HEK293 (cell line): ENCODE measurements around the gene GDF2.

Experiments used
- CTCF ChIA-PET: fragments of 350-600 bp; formaldehyde crosslinking; extraction: SDS; loops from one replicate; lab custom pipeline; 2021; ENCODE audit warnings: antibody characterized with exemption; lab: Yijun Ruan, JAX
- POLR2A ChIA-PET: fragments of 300-600 bp; formaldehyde crosslinking; extraction: SDS; loops from one replicate; lab custom pipeline; 2020; ENCODE audit warnings: antibody characterized with exemption, inconsistent platforms; lab: Yijun Ruan, JAX
- H3K27ac ChIP-seq: fragments of 200-500 bp; sonication (Bioruptor generic); 2 replicates; pipeline ENCODE4 v1.5.1; 2014; ENCODE audit warnings: low read depth, low read length, control low read depth, inconsistent platforms; ENCODE audit errors: extremely low read depth
- H3K36me3 ChIP-seq, 2 experiments: fragments of 200-500 bp in 1 of 2; sonication (Bioruptor generic) in 1 of 2; 1 replicate in 1 of 2; 2 replicates in 1 of 2; pipeline ENCODE4 v1.5.1; 2014 to 2017; ENCODE audit warnings: inconsistent platforms in 2 of 2, low read length in 2 of 2; ENCODE audit not compliant: control insufficient read depth in 2 of 2, insufficient read depth in 1 of 2
- H3K4me1 ChIP-seq: fragments of 200-500 bp; sonication (Bioruptor generic); 2 replicates; pipeline ENCODE4 v1.5.1; 2014; ENCODE audit warnings: mild to moderate bottlenecking, low read length, inconsistent platforms; ENCODE audit not compliant: control insufficient read depth, insufficient read depth
- H3K4me3 ChIP-seq: 2 replicates; pipeline ENCODE4 v1.5.1; 2011; ENCODE audit warnings: low read depth, mild to moderate bottlenecking, control low read depth, low read length, moderate library complexity
- H3K9me3 ChIP-seq: fragments of 200-500 bp; sonication (Bioruptor generic); 2 replicates; pipeline ENCODE4 v1.5.1; 2014; ENCODE audit warnings: low read depth, low read length, inconsistent platforms; ENCODE audit not compliant: control insufficient read depth, insufficient read depth
- EGR2 ChIP-seq: fragments of 450-650 bp; formaldehyde crosslinking; IDR thresholded peaks from 2 replicates; pipeline ENCODE4 v1.5.1; 2016; ENCODE audit warnings: low read depth, missing biosample characterization, missing genetic modification characterization
- HOXC10 ChIP-seq: sonication (generic); formaldehyde crosslinking; IDR thresholded peaks from 2 replicates; pipeline ENCODE4 v1.8.1; 2023; ENCODE audit warnings: mild to moderate bottlenecking, missing genetic modification reagents
- IKZF3 ChIP-seq: fragments of 450-650 bp; IDR thresholded peaks from 2 replicates; pipeline ENCODE4 v1.5.0; 2018; ENCODE audit warnings: missing biosample characterization, mild to moderate bottlenecking, missing genetic modification characterization, moderate library complexity
- KLF16 ChIP-seq: fragments of 450-650 bp; formaldehyde crosslinking; IDR thresholded peaks from 2 replicates; pipeline ENCODE4 v1.5.1; 2017; ENCODE audit warnings: missing biosample characterization, missing genetic modification characterization
- MYNN ChIP-seq: fragments of 450-650 bp; formaldehyde crosslinking; IDR thresholded peaks from 2 replicates; pipeline ENCODE4 v1.5.1; 2016; ENCODE audit warnings: missing biosample characterization, missing genetic modification characterization, borderline replicate concordance
- MZF1 ChIP-seq: fragments of 450-650 bp; formaldehyde crosslinking; IDR thresholded peaks from 2 replicates; pipeline ENCODE4 v1.5.1; 2017; ENCODE audit warnings: missing biosample characterization, missing genetic modification characterization, borderline replicate concordance
- SETDB1 ChIP-seq: IDR thresholded peaks from one replicate; pipeline ENCODE4 v1.6.1; 2017; ENCODE audit warnings: mild to moderate bottlenecking, low read length, moderate library complexity, mixed read lengths; ENCODE audit not compliant: insufficient read length
- ZBTB48 ChIP-seq: fragments of 450-650 bp; formaldehyde crosslinking; IDR thresholded peaks from 2 replicates; pipeline ENCODE4 v1.5.1; 2016; ENCODE audit warnings: missing biosample characterization, missing genetic modification characterization
- ZNF10 ChIP-seq: fragments of 450-650 bp; formaldehyde crosslinking; IDR thresholded peaks from 2 replicates; pipeline ENCODE4 v1.5.1; 2017; ENCODE audit warnings: missing biosample characterization, missing genetic modification characterization
- ZNF223 ChIP-seq: fragments of 450-650 bp; formaldehyde crosslinking; IDR thresholded peaks from 2 replicates; pipeline ENCODE4 v1.5.1; 2016; ENCODE audit warnings: missing biosample characterization, missing genetic modification characterization
- ZNF394 ChIP-seq: fragments of 450-650 bp; formaldehyde crosslinking; IDR thresholded peaks from 2 replicates; pipeline ENCODE4 v1.5.1; 2016; ENCODE audit warnings: missing biosample characterization, missing genetic modification characterization, mild to moderate bottlenecking, moderate library complexity, borderline replicate concordance
- ZNF404 ChIP-seq: fragments of 450-650 bp; formaldehyde crosslinking; IDR thresholded peaks from 2 replicates; pipeline ENCODE4 v1.5.1; 2017; ENCODE audit warnings: missing biosample characterization, missing genetic modification characterization
- ZNF785 ChIP-seq: fragments of 450-650 bp; formaldehyde crosslinking; IDR thresholded peaks from 2 replicates; pipeline ENCODE4 v1.5.1; 2016; ENCODE audit warnings: missing biosample characterization, missing genetic modification characterization
- ZNF830 ChIP-seq: fragments of 450-650 bp; IDR thresholded peaks from 2 replicates; pipeline ENCODE4 v1.5.0; 2018; ENCODE audit warnings: missing biosample characterization, missing genetic modification characterization, low read depth, mild to moderate bottlenecking, moderate library complexity
- ZNF843 ChIP-seq: fragments of 450-650 bp; formaldehyde crosslinking; IDR thresholded peaks from 2 replicates; pipeline ENCODE4 v1.5.1; 2016; ENCODE audit warnings: missing biosample characterization, missing genetic modification characterization
- TF ChIP-seq, protein P1 (sequence below): sonication (generic); formaldehyde crosslinking; IDR thresholded peaks from 2 replicates; pipeline ENCODE4 v1.8.1; 2022; ENCODE audit warnings: mild to moderate bottlenecking, moderate library complexity, missing genetic modification reagents
- TF ChIP-seq, protein P2 (sequence below): fragments of 450-650 bp; formaldehyde crosslinking; IDR thresholded peaks from 2 replicates; pipeline ENCODE4 v1.5.1; 2017; ENCODE audit warnings: missing biosample characterization, missing genetic modification characterization
- TF ChIP-seq, protein P3 (sequence below): fragments of 450-650 bp; formaldehyde crosslinking; IDR thresholded peaks from 2 replicates; pipeline ENCODE4 v1.5.1; 2016; ENCODE audit warnings: missing biosample characterization, missing genetic modification characterization, borderline replicate concordance
- TF ChIP-seq, protein P4 (sequence below): fragments of 450-650 bp; formaldehyde crosslinking; IDR thresholded peaks from 2 replicates; pipeline ENCODE4 v1.5.1; 2016; ENCODE audit warnings: missing biosample characterization, missing genetic modification characterization

Gene GDF2

DNA sequence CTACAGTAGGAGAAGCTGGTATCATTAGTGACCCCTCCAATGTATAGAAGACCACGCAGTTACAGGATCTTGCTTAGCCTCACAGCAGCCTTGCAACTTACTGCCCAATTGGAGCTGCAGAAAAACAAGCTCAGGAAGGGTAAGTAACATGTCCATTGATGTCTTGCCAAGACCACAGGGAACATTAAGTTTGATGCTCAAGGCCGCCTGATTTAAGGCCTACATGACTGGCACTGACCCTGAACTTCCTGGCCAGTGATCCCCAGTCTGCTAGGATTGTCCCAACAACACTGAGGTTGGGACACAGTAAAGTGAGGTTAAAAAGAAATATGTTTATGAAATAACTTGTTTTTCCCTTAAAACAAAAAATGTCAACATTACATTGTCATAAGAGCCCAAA is 6.8 kb upstream of the GDF2 start:
- H3K27ac ChIP-seq: no peak overlapping the region
- ChIA-PET POLR2A (no interaction called here), CTCF (interaction anchor here (0.9 to 6.7 kb wide), 5 partner anchors 162 to 291 kb away, joined by 3 to 131 read pairs (median 5); no protein-coding TSS in a partner anchor)
- H3K4me1 ChIP-seq: no peaks in the 10 kb centered on the region
- TF ChIP-seq EGR2 (tag by site-specific recombination): no peak
- H3K9me3 ChIP-seq: no peaks in the 10 kb centered on the region
- no peak overlapping the region for H3K4me3 ChIP-seq
- no peaks in the 10 kb centered on the region for H3K36me3 ChIP-seq

DNA sequence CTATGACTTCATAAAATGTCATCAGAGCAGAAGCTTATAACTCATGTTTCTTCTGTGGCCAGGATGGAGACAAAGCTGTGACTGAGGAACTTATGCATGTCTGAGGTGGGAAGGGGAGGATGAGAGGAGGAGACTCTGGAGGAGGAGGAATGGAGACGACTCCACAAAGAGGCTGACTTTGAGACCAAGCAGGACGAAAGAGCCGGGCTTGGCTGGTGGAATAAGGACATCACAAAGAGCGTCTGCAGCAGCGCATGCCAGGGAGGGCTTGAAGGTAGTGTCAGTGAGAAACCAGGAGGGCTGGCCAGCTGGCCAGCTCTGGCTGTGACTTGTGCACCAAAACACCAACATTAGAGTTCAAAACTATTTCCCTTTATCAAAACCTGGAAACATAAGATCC is 6.1 kb upstream of the GDF2 start:
- no peak for TF ChIP-seq MZF1
- no peak for TF ChIP-seq ZBTB48 (tag by site-specific recombination)
- TF ChIP-seq ZNF830: no peak
- no peak for TF ChIP-seq ZNF394 (tag by site-specific recombination)
- TF ChIP-seq ZNF10 (tag by site-specific recombination): no peak
- TF ChIP-seq ZNF843: no peak
- TF ChIP-seq, protein P1, sequence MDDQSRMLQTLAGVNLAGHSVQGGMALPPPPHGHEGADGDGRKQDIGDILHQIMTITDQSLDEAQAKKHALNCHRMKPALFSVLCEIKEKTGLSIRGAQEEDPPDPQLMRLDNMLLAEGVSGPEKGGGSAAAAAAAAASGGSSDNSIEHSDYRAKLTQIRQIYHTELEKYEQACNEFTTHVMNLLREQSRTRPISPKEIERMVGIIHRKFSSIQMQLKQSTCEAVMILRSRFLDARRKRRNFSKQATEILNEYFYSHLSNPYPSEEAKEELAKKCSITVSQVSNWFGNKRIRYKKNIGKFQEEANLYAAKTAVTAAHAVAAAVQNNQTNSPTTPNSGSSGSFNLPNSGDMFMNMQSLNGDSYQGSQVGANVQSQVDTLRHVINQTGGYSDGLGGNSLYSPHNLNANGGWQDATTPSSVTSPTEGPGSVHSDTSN (CRISPR knock-in tag): no peak
- no peak for TF ChIP-seq ZNF404
- TF ChIP-seq, protein P2, sequence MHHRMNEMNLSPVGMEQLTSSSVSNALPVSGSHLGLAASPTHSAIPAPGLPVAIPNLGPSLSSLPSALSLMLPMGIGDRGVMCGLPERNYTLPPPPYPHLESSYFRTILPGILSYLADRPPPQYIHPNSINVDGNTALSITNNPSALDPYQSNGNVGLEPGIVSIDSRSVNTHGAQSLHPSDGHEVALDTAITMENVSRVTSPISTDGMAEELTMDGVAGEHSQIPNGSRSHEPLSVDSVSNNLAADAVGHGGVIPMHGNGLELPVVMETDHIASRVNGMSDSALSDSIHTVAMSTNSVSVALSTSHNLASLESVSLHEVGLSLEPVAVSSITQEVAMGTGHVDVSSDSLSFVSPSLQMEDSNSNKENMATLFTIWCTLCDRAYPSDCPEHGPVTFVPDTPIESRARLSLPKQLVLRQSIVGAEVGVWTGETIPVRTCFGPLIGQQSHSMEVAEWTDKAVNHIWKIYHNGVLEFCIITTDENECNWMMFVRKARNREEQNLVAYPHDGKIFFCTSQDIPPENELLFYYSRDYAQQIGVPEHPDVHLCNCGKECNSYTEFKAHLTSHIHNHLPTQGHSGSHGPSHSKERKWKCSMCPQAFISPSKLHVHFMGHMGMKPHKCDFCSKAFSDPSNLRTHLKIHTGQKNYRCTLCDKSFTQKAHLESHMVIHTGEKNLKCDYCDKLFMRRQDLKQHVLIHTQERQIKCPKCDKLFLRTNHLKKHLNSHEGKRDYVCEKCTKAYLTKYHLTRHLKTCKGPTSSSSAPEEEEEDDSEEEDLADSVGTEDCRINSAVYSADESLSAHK (tag by site-specific recombination): no peak
- no peak for TF ChIP-seq IKZF3
- TF ChIP-seq HOXC10: no peak
- TF ChIP-seq, all 188 proteins: peak for 0
- Histone ChIP-seq H3K4me1 (no peaks in the 10 kb centered on the region), H3K27ac (no peak overlapping the region), H3K4me3 (no peak overlapping the region), H3K9me3 (no peaks in the 10 kb centered on the region), H3K36me3 (no peaks in the 10 kb centered on the region)
- ChIA-PET CTCF (interaction anchor here (0.9 to 6.7 kb wide), 4 partner anchors 163 to 292 kb away, joined by 5 to 131 read pairs (median 7); no protein-coding TSS in a partner anchor), POLR2A (no interaction called here)

DNA sequence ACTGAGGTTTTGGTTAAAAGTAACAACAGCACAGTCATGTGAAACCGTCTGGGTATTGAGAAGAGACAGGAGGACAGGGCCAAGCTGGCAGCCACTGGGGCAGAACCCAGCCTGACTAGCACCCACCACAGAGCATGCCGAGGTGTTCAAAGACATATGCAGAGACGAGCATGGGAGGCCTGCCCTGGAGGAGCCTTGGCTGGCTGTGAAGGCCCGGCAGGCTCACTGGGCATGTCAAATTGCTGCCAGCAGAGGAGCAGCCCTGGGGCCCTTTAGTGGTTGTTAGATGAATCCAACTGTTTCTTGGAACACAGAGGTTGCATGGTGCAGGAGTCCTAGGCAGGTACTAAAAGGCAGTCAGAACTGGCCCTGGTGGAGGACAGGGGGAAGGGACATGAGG is 5.0 kb upstream of the GDF2 start:
- ChIA-PET POLR2A (no interaction called here), CTCF (interaction anchor here (2.0 kb wide), 1 partner anchor 291 kb away, joined by 9 read pairs; no protein-coding TSS in a partner anchor)
- H3K27ac ChIP-seq: no peak overlapping the region
- no peaks in the 10 kb centered on the region for H3K36me3 ChIP-seq
- H3K4me1 ChIP-seq: no peaks in the 10 kb centered on the region
- H3K4me3 ChIP-seq: no peak overlapping the region
- TF ChIP-seq, protein P3, sequence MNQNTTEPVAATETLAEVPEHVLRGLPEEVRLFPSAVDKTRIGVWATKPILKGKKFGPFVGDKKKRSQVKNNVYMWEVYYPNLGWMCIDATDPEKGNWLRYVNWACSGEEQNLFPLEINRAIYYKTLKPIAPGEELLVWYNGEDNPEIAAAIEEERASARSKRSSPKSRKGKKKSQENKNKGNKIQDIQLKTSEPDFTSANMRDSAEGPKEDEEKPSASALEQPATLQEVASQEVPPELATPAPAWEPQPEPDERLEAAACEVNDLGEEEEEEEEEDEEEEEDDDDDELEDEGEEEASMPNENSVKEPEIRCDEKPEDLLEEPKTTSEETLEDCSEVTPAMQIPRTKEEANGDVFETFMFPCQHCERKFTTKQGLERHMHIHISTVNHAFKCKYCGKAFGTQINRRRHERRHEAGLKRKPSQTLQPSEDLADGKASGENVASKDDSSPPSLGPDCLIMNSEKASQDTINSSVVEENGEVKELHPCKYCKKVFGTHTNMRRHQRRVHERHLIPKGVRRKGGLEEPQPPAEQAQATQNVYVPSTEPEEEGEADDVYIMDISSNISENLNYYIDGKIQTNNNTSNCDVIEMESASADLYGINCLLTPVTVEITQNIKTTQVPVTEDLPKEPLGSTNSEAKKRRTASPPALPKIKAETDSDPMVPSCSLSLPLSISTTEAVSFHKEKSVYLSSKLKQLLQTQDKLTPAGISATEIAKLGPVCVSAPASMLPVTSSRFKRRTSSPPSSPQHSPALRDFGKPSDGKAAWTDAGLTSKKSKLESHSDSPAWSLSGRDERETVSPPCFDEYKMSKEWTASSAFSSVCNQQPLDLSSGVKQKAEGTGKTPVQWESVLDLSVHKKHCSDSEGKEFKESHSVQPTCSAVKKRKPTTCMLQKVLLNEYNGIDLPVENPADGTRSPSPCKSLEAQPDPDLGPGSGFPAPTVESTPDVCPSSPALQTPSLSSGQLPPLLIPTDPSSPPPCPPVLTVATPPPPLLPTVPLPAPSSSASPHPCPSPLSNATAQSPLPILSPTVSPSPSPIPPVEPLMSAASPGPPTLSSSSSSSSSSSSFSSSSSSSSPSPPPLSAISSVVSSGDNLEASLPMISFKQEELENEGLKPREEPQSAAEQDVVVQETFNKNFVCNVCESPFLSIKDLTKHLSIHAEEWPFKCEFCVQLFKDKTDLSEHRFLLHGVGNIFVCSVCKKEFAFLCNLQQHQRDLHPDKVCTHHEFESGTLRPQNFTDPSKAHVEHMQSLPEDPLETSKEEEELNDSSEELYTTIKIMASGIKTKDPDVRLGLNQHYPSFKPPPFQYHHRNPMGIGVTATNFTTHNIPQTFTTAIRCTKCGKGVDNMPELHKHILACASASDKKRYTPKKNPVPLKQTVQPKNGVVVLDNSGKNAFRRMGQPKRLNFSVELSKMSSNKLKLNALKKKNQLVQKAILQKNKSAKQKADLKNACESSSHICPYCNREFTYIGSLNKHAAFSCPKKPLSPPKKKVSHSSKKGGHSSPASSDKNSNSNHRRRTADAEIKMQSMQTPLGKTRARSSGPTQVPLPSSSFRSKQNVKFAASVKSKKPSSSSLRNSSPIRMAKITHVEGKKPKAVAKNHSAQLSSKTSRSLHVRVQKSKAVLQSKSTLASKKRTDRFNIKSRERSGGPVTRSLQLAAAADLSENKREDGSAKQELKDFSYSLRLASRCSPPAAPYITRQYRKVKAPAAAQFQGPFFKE (tag by site-specific recombination): no peak
- TF ChIP-seq MYNN (tag by site-specific recombination): no peak
- TF ChIP-seq, protein P4, sequence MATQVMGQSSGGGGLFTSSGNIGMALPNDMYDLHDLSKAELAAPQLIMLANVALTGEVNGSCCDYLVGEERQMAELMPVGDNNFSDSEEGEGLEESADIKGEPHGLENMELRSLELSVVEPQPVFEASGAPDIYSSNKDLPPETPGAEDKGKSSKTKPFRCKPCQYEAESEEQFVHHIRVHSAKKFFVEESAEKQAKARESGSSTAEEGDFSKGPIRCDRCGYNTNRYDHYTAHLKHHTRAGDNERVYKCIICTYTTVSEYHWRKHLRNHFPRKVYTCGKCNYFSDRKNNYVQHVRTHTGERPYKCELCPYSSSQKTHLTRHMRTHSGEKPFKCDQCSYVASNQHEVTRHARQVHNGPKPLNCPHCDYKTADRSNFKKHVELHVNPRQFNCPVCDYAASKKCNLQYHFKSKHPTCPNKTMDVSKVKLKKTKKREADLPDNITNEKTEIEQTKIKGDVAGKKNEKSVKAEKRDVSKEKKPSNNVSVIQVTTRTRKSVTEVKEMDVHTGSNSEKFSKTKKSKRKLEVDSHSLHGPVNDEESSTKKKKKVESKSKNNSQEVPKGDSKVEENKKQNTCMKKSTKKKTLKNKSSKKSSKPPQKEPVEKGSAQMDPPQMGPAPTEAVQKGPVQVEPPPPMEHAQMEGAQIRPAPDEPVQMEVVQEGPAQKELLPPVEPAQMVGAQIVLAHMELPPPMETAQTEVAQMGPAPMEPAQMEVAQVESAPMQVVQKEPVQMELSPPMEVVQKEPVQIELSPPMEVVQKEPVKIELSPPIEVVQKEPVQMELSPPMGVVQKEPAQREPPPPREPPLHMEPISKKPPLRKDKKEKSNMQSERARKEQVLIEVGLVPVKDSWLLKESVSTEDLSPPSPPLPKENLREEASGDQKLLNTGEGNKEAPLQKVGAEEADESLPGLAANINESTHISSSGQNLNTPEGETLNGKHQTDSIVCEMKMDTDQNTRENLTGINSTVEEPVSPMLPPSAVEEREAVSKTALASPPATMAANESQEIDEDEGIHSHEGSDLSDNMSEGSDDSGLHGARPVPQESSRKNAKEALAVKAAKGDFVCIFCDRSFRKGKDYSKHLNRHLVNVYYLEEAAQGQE (tag by site-specific recombination): no peak
- TF ChIP-seq ZNF223: no peak
- TF ChIP-seq ZNF785: no peak
- TF ChIP-seq KLF16 (tag by site-specific recombination): no peak
- TF ChIP-seq SETDB1: no peak
- no peaks in the 10 kb centered on the region for H3K9me3 ChIP-seq
